Fibroblast of villous mesenchyme (primary cell): ENCODE measurements around the gene KCNQ5. TPM values are rescaled to one million over a fixed set of nuclear protein-coding genes. Genes with fewer than 3 reads are reported as not detected.

Experiments
- DNase-seq: peaks from one replicate; pipeline ENCODE4 v3.0.0-alpha.2; 2010; ENCODE audit warnings: low read depth
- H3K4me3 ChIP-seq: 2 replicates; pipeline ENCODE4 v1.5.1; 2011; ENCODE audit warnings: low read depth, mild to moderate bottlenecking, low read length
- total RNA-seq: library from RNA; depleted of rRNA; stranded (reverse); fragments of >200 nt; gene quantifications from 2 replicates; pipeline ENCODE4 v1.2.3, GENCODE V29; 2012
- TF ChIP-seq, protein P1 (sequence below): IDR thresholded peaks from 2 replicates; pipeline ENCODE4 v1.5.1; 2012; ENCODE audit warnings: low read depth, mild to moderate bottlenecking, low read length; ENCODE audit not compliant: insufficient read depth

KCNQ5 gene
- total RNA-seq, 1 donor: 0.86 TPM

DNA sequence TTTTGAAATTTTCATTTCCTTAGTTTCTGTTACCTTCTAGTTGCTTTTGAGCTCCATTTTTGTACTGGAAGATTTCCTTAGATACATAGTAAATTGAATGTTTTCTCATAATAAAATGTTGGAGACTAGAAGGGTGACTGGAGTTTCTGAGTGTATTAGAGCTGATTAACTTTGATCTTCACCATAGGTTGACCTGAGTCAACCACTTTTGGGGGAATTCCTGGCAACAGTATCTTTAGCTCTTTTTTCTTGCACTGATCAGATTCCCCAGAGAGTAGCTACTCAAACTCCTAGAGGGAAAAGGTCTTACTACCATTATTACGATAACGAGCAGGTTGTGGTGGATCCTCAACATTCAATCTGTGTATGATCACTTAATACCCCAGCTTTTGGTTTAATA is 530.7 kb downstream of the KCNQ5 start:
- no peak overlapping the region for H3K4me3 ChIP-seq
- TF ChIP-seq, protein P1, sequence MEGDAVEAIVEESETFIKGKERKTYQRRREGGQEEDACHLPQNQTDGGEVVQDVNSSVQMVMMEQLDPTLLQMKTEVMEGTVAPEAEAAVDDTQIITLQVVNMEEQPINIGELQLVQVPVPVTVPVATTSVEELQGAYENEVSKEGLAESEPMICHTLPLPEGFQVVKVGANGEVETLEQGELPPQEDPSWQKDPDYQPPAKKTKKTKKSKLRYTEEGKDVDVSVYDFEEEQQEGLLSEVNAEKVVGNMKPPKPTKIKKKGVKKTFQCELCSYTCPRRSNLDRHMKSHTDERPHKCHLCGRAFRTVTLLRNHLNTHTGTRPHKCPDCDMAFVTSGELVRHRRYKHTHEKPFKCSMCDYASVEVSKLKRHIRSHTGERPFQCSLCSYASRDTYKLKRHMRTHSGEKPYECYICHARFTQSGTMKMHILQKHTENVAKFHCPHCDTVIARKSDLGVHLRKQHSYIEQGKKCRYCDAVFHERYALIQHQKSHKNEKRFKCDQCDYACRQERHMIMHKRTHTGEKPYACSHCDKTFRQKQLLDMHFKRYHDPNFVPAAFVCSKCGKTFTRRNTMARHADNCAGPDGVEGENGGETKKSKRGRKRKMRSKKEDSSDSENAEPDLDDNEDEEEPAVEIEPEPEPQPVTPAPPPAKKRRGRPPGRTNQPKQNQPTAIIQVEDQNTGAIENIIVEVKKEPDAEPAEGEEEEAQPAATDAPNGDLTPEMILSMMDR: no peak
- DNase-seq: no peak

DNA sequence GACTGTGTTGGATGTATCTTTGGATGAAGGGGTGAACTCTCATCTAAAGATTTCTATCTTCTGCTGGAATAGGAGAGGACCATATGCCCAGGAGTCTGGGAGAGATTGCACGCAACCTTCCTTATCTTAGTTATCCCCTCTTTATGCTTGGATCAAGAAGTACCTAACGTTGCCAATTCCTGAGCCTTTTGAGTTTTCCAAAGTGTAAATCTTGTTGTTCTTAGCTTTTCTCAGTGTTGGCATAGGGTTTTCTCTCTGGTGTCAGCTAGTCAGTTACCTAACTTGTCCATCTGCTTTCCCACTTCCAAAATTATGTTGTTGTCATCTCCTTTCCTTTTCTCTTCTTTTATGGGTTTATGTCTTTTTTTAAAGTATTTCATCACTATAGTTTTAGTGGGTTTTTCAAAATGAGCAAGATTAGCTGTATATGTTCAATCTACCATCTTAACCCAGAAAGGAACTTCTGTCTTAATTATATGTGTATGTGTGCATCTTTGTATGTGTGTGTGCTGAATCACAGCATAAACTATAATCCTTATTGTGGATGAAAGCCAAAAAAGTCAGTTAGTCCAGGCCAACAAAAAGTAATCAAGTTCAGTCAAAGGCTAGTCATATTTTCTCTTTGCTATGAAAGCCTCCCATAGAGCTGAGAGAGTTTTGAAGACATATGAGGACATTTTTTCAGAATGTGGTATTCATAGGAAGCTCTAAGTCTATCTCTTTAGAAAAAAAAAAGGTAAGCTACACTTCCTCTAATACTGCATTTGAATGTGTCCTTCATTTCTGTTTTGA is 531.3 kb downstream of the KCNQ5 start:
- no peak for DNase-seq
- H3K4me3 ChIP-seq: no peak overlapping the region
- TF ChIP-seq, protein P1: no peak

DNA sequence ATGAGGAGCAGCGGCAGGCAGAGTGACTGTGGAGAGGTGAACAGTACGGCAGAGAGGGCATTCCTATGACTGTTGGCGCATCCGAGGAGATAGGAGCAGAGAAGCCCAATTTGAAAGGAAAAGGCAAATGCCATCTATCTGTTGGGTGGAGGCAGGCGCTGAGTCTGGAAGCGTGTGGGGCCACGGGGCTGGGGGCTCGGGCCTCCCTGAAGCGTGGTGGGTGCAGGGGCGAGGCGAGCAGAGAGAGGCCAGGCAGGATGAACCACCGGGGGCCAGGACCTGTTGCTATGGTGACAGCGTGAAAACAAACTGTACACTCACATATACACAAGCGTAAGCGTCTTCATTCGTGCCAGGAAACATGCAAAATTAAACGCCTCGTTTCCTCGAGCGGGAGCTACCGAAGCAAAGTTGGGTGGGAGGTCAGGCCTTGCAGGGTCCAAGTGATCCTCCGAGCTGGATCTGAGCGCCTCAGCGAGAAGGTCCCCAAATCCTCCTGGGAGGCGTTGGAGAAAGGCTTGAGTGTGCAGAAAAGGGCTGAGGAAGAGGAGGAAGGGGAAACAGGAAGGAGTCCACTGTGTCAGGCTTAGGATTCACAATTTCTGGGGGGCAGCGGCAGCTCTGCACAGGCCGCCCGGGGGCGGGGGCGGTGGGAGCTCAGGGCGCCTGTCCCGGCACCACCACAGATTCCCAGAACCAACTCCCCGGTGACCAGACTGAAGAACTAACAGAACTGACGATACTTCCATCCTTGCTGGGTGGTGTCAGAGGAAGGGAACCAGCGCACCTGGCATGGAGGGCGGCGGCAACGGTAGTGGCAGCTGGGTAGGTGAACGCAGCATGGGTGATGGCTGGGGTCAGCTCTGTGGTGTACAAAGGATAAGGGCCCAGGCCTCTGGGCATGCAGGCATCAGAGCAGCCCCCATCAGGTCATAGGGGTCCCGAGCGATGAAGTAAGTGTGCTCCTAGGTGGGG is 535.2 kb downstream of the KCNQ5 start:
- H3K4me3 ChIP-seq: no peak overlapping the region
- TF ChIP-seq, protein P1: no peak
- no peak for DNase-seq

DNA sequence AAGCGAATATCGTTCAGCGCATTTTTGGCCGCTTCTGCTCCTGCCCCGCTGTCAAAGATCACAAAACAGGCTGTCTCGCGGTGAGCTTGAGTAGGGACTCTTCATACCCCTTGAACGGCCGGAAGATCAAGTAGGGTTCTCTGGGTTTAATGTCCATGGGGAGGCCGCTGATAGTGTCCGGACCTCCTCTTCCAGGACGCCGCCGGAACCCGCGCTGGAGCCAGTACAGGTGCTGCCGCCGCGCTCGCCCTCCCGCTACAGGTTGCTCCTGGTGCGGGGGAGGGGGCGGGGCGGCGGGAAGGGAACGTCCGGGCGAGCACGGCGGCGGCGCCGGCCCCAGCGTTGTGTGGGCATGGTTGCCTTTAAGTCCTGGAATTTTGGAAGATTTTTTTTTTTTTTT is 536.0 kb downstream of the KCNQ5 start:
- TF ChIP-seq, protein P1: no peak
- no peak overlapping the region for H3K4me3 ChIP-seq
- no peak for DNase-seq

DNA sequence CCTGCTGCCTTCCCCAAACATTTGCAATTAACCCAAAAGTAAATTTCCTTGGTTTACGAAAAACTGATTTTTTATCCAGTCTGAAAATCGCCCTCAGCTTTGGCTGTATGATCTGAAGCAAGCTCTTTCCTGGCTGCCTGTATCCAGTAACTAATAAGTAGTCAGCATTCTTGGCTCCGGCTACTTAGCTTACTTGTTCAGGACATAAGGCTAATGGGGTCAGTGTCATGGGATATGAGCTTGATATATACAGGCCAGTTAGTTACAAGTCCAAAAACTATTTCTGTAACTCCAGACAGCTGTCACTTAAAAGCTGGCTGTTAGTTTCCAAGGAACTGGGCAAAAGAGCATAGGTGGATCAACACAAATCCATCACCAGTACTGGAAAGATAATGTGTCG is 547.2 kb downstream of the KCNQ5 start:
- DNase-seq: no peak
- TF ChIP-seq, protein P1: no peak
- no peak overlapping the region for H3K4me3 ChIP-seq

DNA sequence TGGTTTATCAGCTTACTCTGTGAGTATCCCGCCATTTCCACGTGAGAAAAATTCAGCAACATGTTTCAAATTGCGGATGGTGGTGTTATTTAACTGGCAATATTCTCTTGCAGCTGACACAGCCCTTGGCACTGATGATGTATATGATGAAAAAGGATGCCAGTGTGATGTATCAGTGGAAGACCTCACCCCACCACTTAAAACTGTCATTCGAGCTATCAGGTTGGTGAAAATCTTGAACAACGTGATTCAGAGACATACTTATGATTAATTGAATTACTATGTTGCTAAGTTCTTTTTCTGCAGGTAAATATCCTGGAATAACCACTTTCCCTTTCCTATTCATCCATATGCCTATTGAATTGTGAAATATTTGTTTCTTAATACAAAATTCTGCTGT is 547.8 kb downstream of the KCNQ5 start:
- no peak for DNase-seq

More for the DNA sequence above, 547.8 kb downstream of the KCNQ5 start:
- H3K4me3 ChIP-seq: no peak overlapping the region
- TF ChIP-seq, protein P1: no peak
